ENCODE measurements around the gene CYP2A6. TPM values are rescaled to one million over a fixed set of nuclear protein-coding genes. Genes with fewer than 3 reads are reported as not detected.

CYP2A6 gene
- total and polyA plus RNA-seq, 2 experiments from 2014 or later: 0.42 TPM; not detected in 1

DNA sequence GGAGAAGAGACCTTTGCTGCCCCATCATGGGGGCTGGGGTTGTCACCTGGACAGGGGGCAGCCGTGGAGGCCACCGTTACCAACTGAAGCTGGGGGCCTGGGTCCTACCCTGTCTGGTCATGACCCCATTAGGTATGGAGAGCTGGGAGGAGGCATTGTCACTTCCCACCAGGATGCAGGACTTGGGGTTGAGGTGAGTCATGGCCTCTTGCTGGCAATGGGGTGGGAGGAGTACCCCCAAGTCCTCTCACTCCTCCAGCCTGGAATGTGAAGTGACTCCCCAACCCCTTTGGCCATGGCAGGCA is 42.3 kb downstream of the CYP2A6 start:
- Histone ChIP-seq H3K27me3 (no peaks in the 10 kb centered on the region), H3K36me3 (peaks cover 17% of the 10 kb centered on the region), H3K4me1 (ENCODE audit: low read depth) (peaks cover 33% of the 10 kb centered on the region), H3K4me3 (no peak overlapping the region), H3K27ac (no peak overlapping the region), H3K9me3 (ENCODE audit: low read depth) (no peaks in the 10 kb centered on the region)
- TF ChIP-seq, protein P1, sequence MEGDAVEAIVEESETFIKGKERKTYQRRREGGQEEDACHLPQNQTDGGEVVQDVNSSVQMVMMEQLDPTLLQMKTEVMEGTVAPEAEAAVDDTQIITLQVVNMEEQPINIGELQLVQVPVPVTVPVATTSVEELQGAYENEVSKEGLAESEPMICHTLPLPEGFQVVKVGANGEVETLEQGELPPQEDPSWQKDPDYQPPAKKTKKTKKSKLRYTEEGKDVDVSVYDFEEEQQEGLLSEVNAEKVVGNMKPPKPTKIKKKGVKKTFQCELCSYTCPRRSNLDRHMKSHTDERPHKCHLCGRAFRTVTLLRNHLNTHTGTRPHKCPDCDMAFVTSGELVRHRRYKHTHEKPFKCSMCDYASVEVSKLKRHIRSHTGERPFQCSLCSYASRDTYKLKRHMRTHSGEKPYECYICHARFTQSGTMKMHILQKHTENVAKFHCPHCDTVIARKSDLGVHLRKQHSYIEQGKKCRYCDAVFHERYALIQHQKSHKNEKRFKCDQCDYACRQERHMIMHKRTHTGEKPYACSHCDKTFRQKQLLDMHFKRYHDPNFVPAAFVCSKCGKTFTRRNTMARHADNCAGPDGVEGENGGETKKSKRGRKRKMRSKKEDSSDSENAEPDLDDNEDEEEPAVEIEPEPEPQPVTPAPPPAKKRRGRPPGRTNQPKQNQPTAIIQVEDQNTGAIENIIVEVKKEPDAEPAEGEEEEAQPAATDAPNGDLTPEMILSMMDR (IDR thresholded peaks at IDR 0.05; ENCODE audit: low read depth, low read length): no peak
- DNase-seq (ENCODE audit: low read depth in 1 of 2, low spot score in 1 of 2): no peak

DNA sequence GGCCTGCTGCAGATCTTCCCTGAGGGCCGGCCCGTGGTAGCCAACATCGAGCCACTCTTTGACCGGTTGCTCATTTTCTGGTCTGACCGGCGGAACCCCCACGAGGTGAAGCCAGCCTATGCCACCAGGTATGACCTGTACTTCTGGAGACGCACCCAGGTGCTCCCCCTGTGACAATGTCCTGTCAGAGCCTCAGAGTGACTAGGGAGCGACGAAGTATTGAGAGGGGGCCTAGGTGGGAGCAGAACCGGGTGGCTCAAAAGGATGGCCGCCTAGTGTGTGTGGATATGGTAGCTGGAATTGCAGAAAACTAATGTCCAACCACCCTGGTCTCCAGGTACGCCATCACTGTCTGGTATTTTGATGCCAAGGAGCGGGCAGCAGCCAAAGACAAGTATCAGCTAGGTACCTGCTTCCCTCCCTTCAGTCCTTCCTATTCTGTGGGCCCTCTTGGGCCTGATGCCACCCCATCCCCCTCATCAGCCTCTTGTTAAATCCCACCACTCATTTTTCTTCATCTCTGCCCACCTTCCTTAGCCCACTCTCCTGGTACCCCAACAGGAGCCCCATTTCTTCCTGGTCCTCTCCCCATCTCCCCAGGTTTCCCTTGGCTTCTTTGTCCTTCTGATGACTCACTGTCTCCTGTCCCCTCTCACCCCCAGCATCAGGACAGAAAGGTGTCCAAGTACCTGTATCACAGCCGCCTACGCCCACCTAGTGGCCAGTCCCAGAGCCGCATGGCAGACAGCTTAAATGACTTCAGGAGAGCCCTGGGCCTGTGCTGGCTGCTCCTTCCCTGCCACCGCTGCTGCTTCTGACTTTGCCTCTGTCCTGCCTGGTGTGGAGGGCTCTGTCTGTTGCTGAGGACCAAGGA is 42.9 kb downstream of the CYP2A6 start:
- no peaks in the 10 kb centered on the region for H3K9me3 ChIP-seq (ENCODE audit: low read depth)
- peaks cover 33% of the 10 kb centered on the region for H3K4me1 ChIP-seq (ENCODE audit: low read depth)
- no peak overlapping the region for H3K4me3 ChIP-seq
- TF ChIP-seq, protein P1 (IDR thresholded peaks at IDR 0.05; ENCODE audit: low read depth, low read length): peak; percentile 27
- H3K36me3 ChIP-seq: peaks cover 17% of the 10 kb centered on the region
- H3K27ac ChIP-seq: no peak overlapping the region
- peak in 1 of 2 donors; percentile 34 for DNase-seq (ENCODE audit: low read depth in 1 of 2, low spot score in 1 of 2)
- H3K27me3 ChIP-seq: no peaks in the 10 kb centered on the region

DNA sequence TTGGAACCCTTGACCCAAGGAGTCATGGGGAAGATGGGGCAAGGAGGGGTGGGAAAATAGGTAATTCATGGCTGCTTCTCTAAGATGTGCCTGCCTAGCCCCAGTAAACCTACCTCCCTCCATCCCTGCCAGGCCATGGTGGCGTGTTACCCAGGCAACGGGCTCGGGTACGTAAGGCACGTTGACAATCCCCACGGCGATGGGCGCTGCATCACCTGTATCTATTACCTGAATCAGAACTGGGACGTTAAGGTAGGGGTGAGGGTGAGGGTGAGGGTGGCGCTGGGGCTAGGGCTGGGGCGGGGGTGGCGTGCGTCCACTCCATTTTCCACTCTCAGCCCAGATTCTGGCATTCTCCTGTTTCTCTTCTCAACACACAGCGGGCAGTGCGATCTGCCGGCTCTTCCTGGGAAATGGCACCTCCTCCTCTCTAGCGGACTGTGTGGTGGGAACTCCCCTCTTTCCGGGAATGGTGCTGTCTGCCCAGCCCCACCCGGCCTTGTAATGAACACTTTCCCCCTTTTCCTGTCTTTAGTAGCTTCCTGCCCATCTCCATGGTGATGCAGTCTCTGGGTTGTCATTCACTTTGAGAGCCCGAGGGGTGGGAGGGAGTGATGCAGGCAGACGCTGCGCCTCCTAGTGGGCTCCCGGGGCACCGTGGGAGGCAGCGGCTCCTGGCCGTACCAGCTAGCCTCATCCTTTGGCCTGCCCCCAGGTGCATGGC is 43.7 kb downstream of the CYP2A6 start:
- Histone ChIP-seq H3K9me3 (ENCODE audit: low read depth) (no peaks in the 10 kb centered on the region), H3K27me3 (no peaks in the 10 kb centered on the region), H3K4me1 (ENCODE audit: low read depth) (peaks cover 34% of the 10 kb centered on the region), H3K27ac (no peak overlapping the region), H3K36me3 (peaks cover 17% of the 10 kb centered on the region), H3K4me3 (no peak overlapping the region)
- TF ChIP-seq, protein P1 (IDR thresholded peaks at IDR 0.05; ENCODE audit: low read depth, low read length): peak; percentile 96
- DNase-seq (ENCODE audit: low read depth in 1 of 2, low spot score in 1 of 2): peak; percentile 77 to 98

DNA sequence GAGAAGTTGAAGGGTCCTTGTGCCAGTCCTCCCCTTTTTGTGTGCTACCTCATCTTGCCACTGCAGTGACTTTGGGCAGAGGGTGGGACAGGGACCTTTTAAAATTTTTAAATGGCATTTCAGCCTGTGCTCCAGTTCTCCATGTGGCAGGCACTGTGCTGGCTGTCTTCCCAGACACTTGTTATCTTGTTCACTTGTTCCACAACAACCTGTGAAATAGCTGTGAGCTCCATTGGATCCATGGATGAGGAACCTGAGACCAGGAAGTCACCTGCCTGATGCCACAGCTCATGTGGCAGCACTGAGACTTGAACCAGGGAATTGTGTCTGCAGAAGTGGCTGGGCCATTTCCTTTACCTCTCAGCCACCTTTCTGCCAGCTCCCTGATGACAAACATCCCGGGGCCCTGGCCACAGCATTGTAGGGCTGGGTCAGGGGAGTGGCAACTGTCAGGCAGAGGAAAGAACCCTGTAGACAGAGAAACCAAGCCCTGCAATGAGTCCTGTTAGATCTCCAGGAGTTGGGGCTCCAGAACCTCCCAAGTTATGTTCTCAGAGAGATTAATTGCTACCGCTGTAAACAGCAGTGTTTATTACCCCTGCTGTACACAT is 44.9 kb downstream of the CYP2A6 start:
- H3K36me3 ChIP-seq: peaks cover 26% of the 10 kb centered on the region
- peaks cover 41% of the 10 kb centered on the region for H3K4me1 ChIP-seq (ENCODE audit: low read depth)
- TF ChIP-seq, protein P1 (IDR thresholded peaks at IDR 0.05; ENCODE audit: low read depth, low read length): no peak
- H3K4me3 ChIP-seq: no peak overlapping the region
- peak overlapping the region; percentile 14 for H3K27ac ChIP-seq
- no peaks in the 10 kb centered on the region for H3K27me3 ChIP-seq
- no peaks in the 10 kb centered on the region for H3K9me3 ChIP-seq (ENCODE audit: low read depth)
- DNase-seq (ENCODE audit: low read depth in 1 of 2, low spot score in 1 of 2): no peak

DNA sequence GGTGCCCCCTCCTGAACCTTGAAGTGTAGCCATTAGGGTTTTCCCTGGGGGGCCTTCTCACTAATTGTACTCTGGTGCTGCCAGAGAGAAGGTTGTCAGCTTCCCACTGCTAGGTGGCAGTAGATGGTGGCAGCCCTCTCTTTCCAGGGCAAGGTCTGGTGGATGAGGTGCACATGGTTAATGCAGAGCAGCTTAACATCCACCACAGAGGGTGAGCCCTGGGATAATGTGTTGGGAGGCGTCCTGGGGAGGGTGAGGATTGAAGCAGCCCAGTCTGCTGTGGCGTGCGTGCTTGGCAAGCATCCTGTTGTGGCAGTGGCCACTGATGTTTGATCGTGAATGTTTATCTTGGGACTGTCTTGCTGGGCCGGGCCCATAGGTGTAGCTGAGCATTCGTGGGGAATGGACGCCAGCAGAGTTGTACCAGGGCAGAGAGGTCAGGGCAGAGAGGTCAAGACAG is 45.4 kb downstream of the CYP2A6 start:
- DNase-seq (ENCODE audit: low read depth in 1 of 2, low spot score in 1 of 2): no peak
- H3K36me3 ChIP-seq: peaks cover 26% of the 10 kb centered on the region
- no peaks in the 10 kb centered on the region for H3K27me3 ChIP-seq
- peak overlapping the region; percentile 14 for H3K27ac ChIP-seq
- H3K9me3 ChIP-seq (ENCODE audit: low read depth): no peaks in the 10 kb centered on the region
- H3K4me3 ChIP-seq: no peak overlapping the region
- peaks cover 42% of the 10 kb centered on the region for H3K4me1 ChIP-seq (ENCODE audit: low read depth)
- TF ChIP-seq, protein P1 (IDR thresholded peaks at IDR 0.05; ENCODE audit: low read depth, low read length): peak; percentile 11
